DND-41 (cell line): ENCODE results near the gene ACER3.

Experiments used
- ATAC-seq: fragments of 200-7000 bp; cut with Tn5 transposase; 3 replicates; pipeline ENCODE4 v1.9.1; 2021; ENCODE audit warnings: low read depth; ENCODE audit not compliant: insufficient read depth
- DNase-seq: peaks from one replicate; pipeline ENCODE4 v3.0.0-alpha.2; 2020
- H2AFZ ChIP-seq: 2 replicates; pipeline ENCODE4 v1.6.0; 2012; ENCODE audit warnings: low read depth, low read length
- H3K27ac ChIP-seq: 2 replicates; pipeline ENCODE4 v1.5.1; 2012; ENCODE audit warnings: low read length, inconsistent platforms
- H3K27me3 ChIP-seq: fragments of 200-600 bp; sonication (generic); 2 replicates; pipeline ENCODE4 v1.6.0; 2012; ENCODE audit warnings: low read length, mild to moderate bottlenecking, inconsistent platforms; ENCODE audit not compliant: insufficient read depth, poor library complexity
- H3K36me3 ChIP-seq: 2 replicates; pipeline ENCODE4 v1.5.1; 2012; ENCODE audit warnings: low read length, inconsistent platforms; ENCODE audit not compliant: insufficient read depth
- H3K4me1 ChIP-seq: 2 replicates; pipeline ENCODE4 v1.5.1; 2012; ENCODE audit warnings: mild to moderate bottlenecking, low read length; ENCODE audit not compliant: insufficient read depth
- H3K4me2 ChIP-seq: 2 replicates; pipeline ENCODE4 v1.6.0; 2012; ENCODE audit warnings: mild to moderate bottlenecking, moderate library complexity, low read length, inconsistent platforms; ENCODE audit not compliant: insufficient read depth
- H3K4me3 ChIP-seq, 2 experiments: fragments of 200-600 bp in 1 of 2; shearing (Covaris generic) in 1 of 2; 2 replicates each; pipeline ENCODE4 v1.5.1; 2012 to 2016; ENCODE audit warnings: inconsistent platforms in 2 of 2, low read length in 2 of 2, mild to moderate bottlenecking in 2 of 2, low read depth in 1 of 2, moderate library complexity in 1 of 2
- H3K79me2 ChIP-seq: 2 replicates; pipeline ENCODE4 v1.6.0; 2012; ENCODE audit warnings: low read length, inconsistent platforms; ENCODE audit not compliant: insufficient read depth
- H3K9ac ChIP-seq: 2 replicates; pipeline ENCODE4 v1.6.0; 2012; ENCODE audit warnings: low read depth, mild to moderate bottlenecking, inconsistent platforms, low read length, moderate library complexity
- H3K9me3 ChIP-seq: 2 replicates; pipeline ENCODE4 v1.5.1; 2012; ENCODE audit warnings: low read length, moderate library complexity, mild to moderate bottlenecking, inconsistent platforms; ENCODE audit not compliant: insufficient read depth, severe bottlenecking
- H4K20me1 ChIP-seq: 2 replicates; pipeline ENCODE4 v1.6.0; 2012; ENCODE audit warnings: low read length; ENCODE audit not compliant: insufficient read depth
- CTCF ChIP-seq: IDR thresholded peaks from 2 replicates; pipeline ENCODE4 v1.5.1; 2012; ENCODE audit warnings: borderline replicate concordance, low read length, moderate library complexity, mild to moderate bottlenecking; ENCODE audit not compliant: poor library complexity, severe bottlenecking; ENCODE audit errors: extremely low read depth
- EZH2 ChIP-seq: IDR thresholded peaks from 3 replicates; pipeline ENCODE4 v1.6.1; 2012; ENCODE audit warnings: borderline replicate concordance, low read depth, mild to moderate bottlenecking, moderate library complexity, low read length, inconsistent platforms; ENCODE audit not compliant: severe bottlenecking

Gene ACER3

GRCh38 chr11:76880956-76881355 lies 20.2 kb downstream of the ACER3 start:
- TF ChIP-seq EZH2 (no peak), CTCF (no peak)
- H3K9me3 ChIP-seq = no peaks in the 10 kb centered on the region
- H3K27ac ChIP-seq = no peak overlapping the region
- H3K4me3 ChIP-seq = no peak overlapping the region
- H3K27me3 ChIP-seq = no peaks in the 10 kb centered on the region
- H3K4me2 ChIP-seq = no peak overlapping the region
- H3K79me2 ChIP-seq = 0 out of 2 replicates have a peak, but pooled peaks cover 5% of the 10 kb centered on the region
- no peak overlapping the region for H2AFZ ChIP-seq
- H3K4me1 ChIP-seq = no peaks in the 10 kb centered on the region
- no peak for ATAC-seq
- H3K9ac ChIP-seq = no peak overlapping the region
- no peak for DNase-seq
- H4K20me1 ChIP-seq = no peaks in the 10 kb centered on the region
- no peaks in the 10 kb centered on the region for H3K36me3 ChIP-seq

- no peak overlapping the region for H3K9ac ChIP-seq
- H3K27me3 ChIP-seq = no peaks in the 10 kb centered on the region
- H3K36me3 ChIP-seq = no peaks in the 10 kb centered on the region
- DNase-seq = no peak
- no peak for TF ChIP-seq EZH2
- no peak for TF ChIP-seq CTCF
- ATAC-seq = no peak
- H3K4me1 ChIP-seq = no peaks in the 10 kb centered on the region
- no peak overlapping the region for H3K4me2 ChIP-seq
- 0 out of 2 replicates have a peak, but pooled peaks cover 5% of the 10 kb centered on the region for H3K79me2 ChIP-seq
- H3K9me3 ChIP-seq = no peaks in the 10 kb centered on the region
- H3K4me3 ChIP-seq = no peak overlapping the region
- H3K27ac ChIP-seq = no peak overlapping the region
- no peaks in the 10 kb centered on the region for H4K20me1 ChIP-seq
- no peak overlapping the region for H2AFZ ChIP-seq
Observed at GRCh38 chr11:76885390-76886097, 24.8 kb downstream of the ACER3 start.

GRCh38 chr11:76888989-76889388 lies 28.3 kb downstream of the ACER3 start:
- Histone ChIP-seq H3K4me3 (no peak overlapping the region), H3K27me3 (no peaks in the 10 kb centered on the region), H4K20me1 (no peaks in the 10 kb centered on the region), H2AFZ (no peak overlapping the region), H3K9me3 (no peaks in the 10 kb centered on the region), H3K9ac (no peak overlapping the region), H3K27ac (no peak overlapping the region), H3K4me2 (no peak overlapping the region), H3K36me3 (no peaks in the 10 kb centered on the region), H3K79me2 (0 out of 2 replicates have a peak, but pooled peaks cover 5% of the 10 kb centered on the region), H3K4me1 (no peaks in the 10 kb centered on the region)
- no peak for TF ChIP-seq EZH2
- no peak for DNase-seq
- no peak for ATAC-seq

GRCh38 chr11:76889411-76889975 lies 28.8 kb downstream of the ACER3 start:
- no peaks in the 10 kb centered on the region for H4K20me1 ChIP-seq
- H3K9ac ChIP-seq = no peak overlapping the region
- TF ChIP-seq EZH2 (no peak), CTCF (no peak)
- ATAC-seq (no peak), DNase-seq (no peak)
- H3K27ac ChIP-seq = no peak overlapping the region
- H3K27me3 ChIP-seq = no peaks in the 10 kb centered on the region
- H3K4me3 ChIP-seq = no peak overlapping the region
- H3K4me1 ChIP-seq = no peaks in the 10 kb centered on the region
- H3K79me2 ChIP-seq = 0 out of 2 replicates have a peak, but pooled peaks cover 5% of the 10 kb centered on the region
- H3K4me2 ChIP-seq = no peak overlapping the region
- H3K9me3 ChIP-seq = no peaks in the 10 kb centered on the region
- no peak overlapping the region for H2AFZ ChIP-seq
- H3K36me3 ChIP-seq = no peaks in the 10 kb centered on the region
